KMS-11 (cell line): Measurements from ENCODE around the gene AGPAT1.

ENCODE experiments used
- H2AFZ ChIP-seq: fragments of 200-600 bp; sonication (generic); 2 replicates; pipeline ENCODE4 v1.6.1; 2016; ENCODE audit warnings: antibody characterized with exemption, mixed run types, low read depth
- H3K27ac ChIP-seq: fragments of 200-600 bp; sonication (generic); 2 replicates; pipeline ENCODE4 v1.6.1; 2016; ENCODE audit warnings: mild to moderate bottlenecking, mixed run types
- H3K27me3 ChIP-seq: fragments of 200-600 bp; sonication (generic); 2 replicates; pipeline ENCODE4 v1.6.1; 2017; ENCODE audit warnings: mild to moderate bottlenecking, low read depth, mixed run types, moderate library complexity; ENCODE audit not compliant: insufficient read depth
- H3K36me3 ChIP-seq: fragments of 200-600 bp; sonication (generic); 2 replicates; pipeline ENCODE4 v1.6.1; 2017; ENCODE audit warnings: mild to moderate bottlenecking, mixed run types; ENCODE audit not compliant: insufficient read depth
- H3K4me1 ChIP-seq: fragments of 200-600 bp; sonication (generic); 2 replicates; pipeline ENCODE4 v1.6.1; 2016; ENCODE audit warnings: mild to moderate bottlenecking, low read depth, mixed run types; ENCODE audit not compliant: poor library complexity, severe bottlenecking
- H3K4me2 ChIP-seq: fragments of 200-600 bp; sonication (generic); 2 replicates; pipeline ENCODE4 v1.7.0; 2016; ENCODE audit warnings: mild to moderate bottlenecking, mixed run types
- H3K4me3 ChIP-seq: fragments of 200-600 bp; sonication (generic); IDR thresholded peaks from 2 replicates; pipeline ENCODE4 v1.6.1; 2017; ENCODE audit warnings: low read depth, low read length, mixed read lengths; ENCODE audit not compliant: insufficient read depth
- H3K79me2 ChIP-seq: fragments of 200-600 bp; sonication (generic); 2 replicates; pipeline ENCODE4 v1.6.1; 2016; ENCODE audit warnings: low read depth, mixed run types; ENCODE audit not compliant: insufficient read depth
- H3K9ac ChIP-seq: fragments of 200-600 bp; sonication (generic); 2 replicates; pipeline ENCODE4 v1.6.1; 2016; ENCODE audit warnings: mild to moderate bottlenecking, mixed run types
- H4K20me1 ChIP-seq: fragments of 200-600 bp; sonication (generic); 2 replicates; pipeline ENCODE4 v1.6.1; 2016; ENCODE audit warnings: mild to moderate bottlenecking, mixed run types; ENCODE audit not compliant: insufficient read depth
- CTCF ChIP-seq: fragments of 200-600 bp; sonication (generic); conservative IDR thresholded peaks from 2 replicates; pipeline ENCODE4 v1.6.1; 2017; ENCODE audit warnings: low read depth, mild to moderate bottlenecking, antibody characterized with exemption, low read length, moderate library complexity, mixed read lengths

The AGPAT1 gene

GRCh38 chr6:32156891-32157290, 19.0 kb downstream of the AGPAT1 start:
- no peak overlapping the region for H2AFZ ChIP-seq
- no peak overlapping the region for H3K4me3 ChIP-seq
- H3K9ac ChIP-seq: no peak overlapping the region
- TF ChIP-seq CTCF: no peak
- no peaks in the 10 kb centered on the region for H3K36me3 ChIP-seq
- no peaks in the 10 kb centered on the region for H3K4me1 ChIP-seq
- H3K27me3 ChIP-seq: peaks cover 6% of the 10 kb centered on the region; the same call in 1 of the 2 replicates
- no peaks in the 10 kb centered on the region for H4K20me1 ChIP-seq
- no peaks in the 10 kb centered on the region for H3K79me2 ChIP-seq
- no peak overlapping the region for H3K4me2 ChIP-seq
- H3K27ac ChIP-seq: no peak overlapping the region

DNA sequence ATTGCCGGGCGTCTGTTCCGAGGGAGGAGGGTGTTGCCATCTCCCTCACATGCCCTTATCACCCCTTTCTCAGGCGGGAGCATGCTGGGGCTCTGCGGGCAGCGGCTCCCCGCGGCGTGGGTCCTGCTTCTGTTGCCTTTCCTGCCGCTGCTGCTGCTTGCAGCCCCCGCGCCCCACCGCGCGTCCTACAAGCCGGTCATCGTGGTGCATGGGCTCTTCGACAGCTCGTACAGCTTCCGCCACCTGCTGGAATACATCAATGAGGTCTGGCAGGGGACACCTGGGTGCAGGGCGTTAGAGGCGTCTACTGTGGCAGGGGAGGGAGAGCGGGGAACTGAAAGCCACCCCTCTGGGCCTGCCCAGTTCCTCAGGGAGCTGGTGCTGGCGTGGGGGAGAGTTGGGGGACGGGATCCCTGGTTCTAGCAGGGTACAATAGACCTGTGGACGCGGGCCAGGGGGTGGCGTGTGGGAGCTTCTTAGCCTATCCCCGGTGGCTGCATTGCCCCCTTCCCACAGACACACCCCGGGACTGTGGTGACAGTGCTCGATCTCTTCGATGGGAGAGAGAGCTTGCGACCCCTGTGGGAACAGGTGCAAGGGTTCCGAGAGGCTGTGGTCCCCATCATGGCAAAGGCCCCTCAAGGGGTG, 21.2 kb downstream of the AGPAT1 start:
- Histone ChIP-seq H3K79me2 (no peaks in the 10 kb centered on the region), H3K27me3 (peaks cover 6% of the 10 kb centered on the region; the same call in 1 of the 2 replicates), H3K4me1 (no peaks in the 10 kb centered on the region), H3K9ac (peak overlapping the region; percentile 33; the same call in 1 of the 2 replicates), H3K4me2 (peak overlapping the region; percentile 55), H2AFZ (peak overlapping the region; percentile 76), H3K36me3 (no peaks in the 10 kb centered on the region), H4K20me1 (no peaks in the 10 kb centered on the region), H3K4me3 (no peak overlapping the region), H3K27ac (no peak overlapping the region)
- peak; percentile 28; the same call in 1 of the 2 replicates for TF ChIP-seq CTCF

- Histone ChIP-seq H3K27me3 (peaks cover 6% of the 10 kb centered on the region; the same call in 1 of the 2 replicates), H3K27ac (no peak within 1 kb of the TSS), H2AFZ (peak within 1 kb of the TSS; percentile 76), H3K4me1 (no peaks in the 10 kb centered on the region), H3K4me3 (no peak within 1 kb of the TSS), H3K79me2 (no peaks in the 10 kb centered on the region), H4K20me1 (no peaks in the 10 kb centered on the region), H3K4me2 (peak within 1 kb of the TSS; percentile 55), H3K9ac (peak within 1 kb of the TSS; percentile 33; the same call in 1 of the 2 replicates), H3K36me3 (no peaks in the 10 kb centered on the region)
- TF ChIP-seq CTCF: no peak
Observed at GRCh38 chr6:32153564-32154513, 22.0 kb downstream of the AGPAT1 start, which contains the start of gene PPT2. Gene PPT2 (plus strand): TSS chr6:32154141. CDS start chr6:32154595, 454 bp downstream.

GRCh38 chr6:32152769-32153563, 22.9 kb downstream of the AGPAT1 start:
- Histone ChIP-seq H2AFZ (no peak overlapping the region), H3K4me2 (no peak overlapping the region), H3K27ac (no peak overlapping the region), H4K20me1 (no peaks in the 10 kb centered on the region), H3K4me1 (no peaks in the 10 kb centered on the region), H3K27me3 (peaks cover 6% of the 10 kb centered on the region; the same call in 1 of the 2 replicates), H3K9ac (no peak overlapping the region), H3K79me2 (no peaks in the 10 kb centered on the region), H3K4me3 (no peak overlapping the region), H3K36me3 (no peaks in the 10 kb centered on the region)
- no peak for TF ChIP-seq CTCF
